ENCODE measurements around the gene MUC15. TPM values are rescaled to one million over a fixed set of nuclear protein-coding genes. Genes with fewer than 3 reads are reported as not detected.

Gene MUC15
- 5.2 and 7.7 TPM in 2 replicates for total RNA-seq

GRCh38 chr11:26571861-26572654, at the start of gene MUC15:
Gene MUC15, minus strand, starts transcription at chr11:26572263. Its CDS starts 5,169 bp downstream, at chr11:26567094.

Other genes starting within 250 kb of the MUC15 start
- 0.07 TPM in 1 of 2 replicates, not detected in the other for gene ANO3, start 240.1 kb downstream of the MUC15 start, total RNA-seq
- gene SLC5A12, start 149.8 kb upstream of the MUC15 start, total RNA-seq, result not detected in 2 replicates

All from airway epithelial cell (primary cell).